IMR-90 (cell line): ENCODE results near the gene CLEC10A.

Source experiments
- CHD1 ChIP-seq: IDR thresholded peaks from 2 replicates; pipeline ENCODE4 v1.6.1; 2012; ENCODE audit warnings: low read depth, low read length, improper control_type of control experiment
- FOS ChIP-seq: fragments of 150-350 bp; IDR thresholded peaks from 2 replicates; pipeline ENCODE4 v1.6.1; 2016; ENCODE audit warnings: low read depth, low read length
- MAFK ChIP-seq: IDR thresholded peaks from 2 replicates; pipeline ENCODE4 v1.6.1; 2012; ENCODE audit warnings: low read depth, low read length, improper control_type of control experiment
- MAZ ChIP-seq: IDR thresholded peaks from 2 replicates; pipeline ENCODE4 v1.6.1; 2012; ENCODE audit warnings: low read depth, mild to moderate bottlenecking, low read length, improper control_type of control experiment, moderate library complexity, borderline replicate concordance
- POLR2A ChIP-seq: IDR thresholded peaks from 2 replicates; pipeline ENCODE4 v1.6.1; 2012; ENCODE audit warnings: mild to moderate bottlenecking, low read depth, low read length
- RAD21 ChIP-seq: IDR thresholded peaks from 2 replicates; pipeline ENCODE4 v1.6.1; 2012; ENCODE audit warnings: low read length, improper control_type of control experiment
- RCOR1 ChIP-seq: IDR thresholded peaks from 2 replicates; pipeline ENCODE4 v1.6.1; 2012; ENCODE audit warnings: mild to moderate bottlenecking, low read length, improper control_type of control experiment; ENCODE audit not compliant: insufficient replicate concordance
- RFX5 ChIP-seq: IDR thresholded peaks from 2 replicates; pipeline ENCODE4 v1.8.0; 2012; ENCODE audit warnings: low read depth, mild to moderate bottlenecking, low read length, moderate library complexity
- SMC3 ChIP-seq: fragments of 150-350 bp; IDR thresholded peaks from 2 replicates; pipeline ENCODE4 v1.6.1; 2016; ENCODE audit warnings: low read depth, mild to moderate bottlenecking, antibody characterized with exemption, low read length, moderate library complexity
- TF ChIP-seq, protein P1 (sequence below): conservative IDR thresholded peaks from 2 replicates; pipeline ENCODE4 v1.5.1; 2012; ENCODE audit warnings: mild to moderate bottlenecking, low read depth, low read length, improper control_type of control experiment
- TF ChIP-seq, protein P2 (sequence below): fragments of 150-350 bp; IDR thresholded peaks from 2 replicates; pipeline ENCODE4 v1.6.1; 2016; ENCODE audit warnings: low read depth, mild to moderate bottlenecking, low read length, moderate library complexity, borderline replicate concordance

DNA sequence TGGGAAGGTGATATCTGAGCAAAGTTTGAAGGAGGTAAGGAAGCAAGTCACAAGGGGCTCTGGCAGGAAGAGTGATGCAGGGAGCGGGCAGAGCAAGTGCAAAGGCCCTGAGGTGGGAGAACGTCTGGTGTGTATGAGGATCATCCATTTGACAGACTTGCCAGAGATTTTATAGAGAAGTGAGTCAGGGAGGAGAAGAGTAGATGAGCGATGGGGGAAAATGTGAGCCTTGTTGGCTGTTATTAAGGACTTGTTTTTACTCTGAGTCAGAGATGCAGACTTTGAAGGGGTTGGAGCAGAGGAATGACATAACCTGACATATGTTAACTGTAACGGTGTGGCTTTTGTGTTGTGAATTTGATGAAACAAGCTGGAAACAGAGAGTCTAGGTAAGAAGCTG is 3.5 kb upstream of the CLEC10A start:
- TF ChIP-seq POLR2A (no peak), FOS (no peak), MAZ (no peak), RAD21 (no peak), CHD1 (no peak), RFX5 (no peak), SMC3 (no peak), MAFK (no peak), RCOR1 (no peak)
- TF ChIP-seq, protein P1, sequence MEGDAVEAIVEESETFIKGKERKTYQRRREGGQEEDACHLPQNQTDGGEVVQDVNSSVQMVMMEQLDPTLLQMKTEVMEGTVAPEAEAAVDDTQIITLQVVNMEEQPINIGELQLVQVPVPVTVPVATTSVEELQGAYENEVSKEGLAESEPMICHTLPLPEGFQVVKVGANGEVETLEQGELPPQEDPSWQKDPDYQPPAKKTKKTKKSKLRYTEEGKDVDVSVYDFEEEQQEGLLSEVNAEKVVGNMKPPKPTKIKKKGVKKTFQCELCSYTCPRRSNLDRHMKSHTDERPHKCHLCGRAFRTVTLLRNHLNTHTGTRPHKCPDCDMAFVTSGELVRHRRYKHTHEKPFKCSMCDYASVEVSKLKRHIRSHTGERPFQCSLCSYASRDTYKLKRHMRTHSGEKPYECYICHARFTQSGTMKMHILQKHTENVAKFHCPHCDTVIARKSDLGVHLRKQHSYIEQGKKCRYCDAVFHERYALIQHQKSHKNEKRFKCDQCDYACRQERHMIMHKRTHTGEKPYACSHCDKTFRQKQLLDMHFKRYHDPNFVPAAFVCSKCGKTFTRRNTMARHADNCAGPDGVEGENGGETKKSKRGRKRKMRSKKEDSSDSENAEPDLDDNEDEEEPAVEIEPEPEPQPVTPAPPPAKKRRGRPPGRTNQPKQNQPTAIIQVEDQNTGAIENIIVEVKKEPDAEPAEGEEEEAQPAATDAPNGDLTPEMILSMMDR, result no peak
- TF ChIP-seq, protein P2, sequence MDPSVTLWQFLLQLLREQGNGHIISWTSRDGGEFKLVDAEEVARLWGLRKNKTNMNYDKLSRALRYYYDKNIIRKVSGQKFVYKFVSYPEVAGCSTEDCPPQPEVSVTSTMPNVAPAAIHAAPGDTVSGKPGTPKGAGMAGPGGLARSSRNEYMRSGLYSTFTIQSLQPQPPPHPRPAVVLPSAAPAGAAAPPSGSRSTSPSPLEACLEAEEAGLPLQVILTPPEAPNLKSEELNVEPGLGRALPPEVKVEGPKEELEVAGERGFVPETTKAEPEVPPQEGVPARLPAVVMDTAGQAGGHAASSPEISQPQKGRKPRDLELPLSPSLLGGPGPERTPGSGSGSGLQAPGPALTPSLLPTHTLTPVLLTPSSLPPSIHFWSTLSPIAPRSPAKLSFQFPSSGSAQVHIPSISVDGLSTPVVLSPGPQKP, result no peak
